ENCODE measurements around the gene ABCF1.

ABCF1 gene

DNA sequence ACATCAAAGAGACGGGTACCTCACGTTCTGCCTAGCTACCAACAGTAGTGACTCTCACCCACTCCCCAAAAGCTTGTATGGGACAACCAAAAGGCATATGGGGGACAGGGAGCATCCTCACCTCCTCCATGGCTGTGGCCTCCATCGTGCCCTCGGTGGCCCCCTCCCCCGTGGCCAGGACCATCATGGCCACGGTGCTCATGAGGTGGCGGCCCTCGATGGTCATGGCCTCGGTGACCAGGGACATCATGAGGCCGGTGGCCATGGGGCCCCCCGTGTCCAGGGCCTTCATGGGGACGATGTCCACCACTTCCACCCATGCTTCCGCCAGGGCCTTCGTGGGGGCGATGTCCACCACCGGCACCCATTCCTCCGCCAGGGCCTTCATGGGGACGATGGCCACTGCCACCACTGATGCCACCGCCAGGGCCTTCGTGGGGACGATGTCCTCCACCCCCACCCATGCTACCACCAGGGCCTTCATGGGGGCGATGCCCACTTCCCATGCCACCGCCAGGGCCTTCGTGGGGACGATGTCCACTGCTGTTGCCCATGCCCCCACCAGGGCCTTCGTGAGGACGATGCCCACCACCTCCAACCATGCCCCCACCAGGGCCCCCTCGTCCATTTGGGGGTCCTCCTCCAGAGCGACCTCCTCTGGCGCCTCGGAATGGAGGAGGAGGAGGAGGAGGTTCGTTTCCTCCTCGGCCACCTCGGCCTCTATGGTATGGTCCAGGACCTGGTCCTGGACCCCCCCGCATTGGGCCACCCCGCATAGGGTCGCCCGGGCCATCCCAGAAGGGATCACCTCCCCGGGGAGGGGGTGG lies 30.8 kb downstream of the ABCF1 start:
- H3K27ac Mint-ChIP-seq, result peak overlapping the region; percentile 65
- H3K27me3 Mint-ChIP-seq, result no peaks in the 10 kb centered on the region
- DNase-seq (no peak), ATAC-seq (no peak)
- H3K36me3 Mint-ChIP-seq (ENCODE audit: low read depth), result peaks cover 66% of the 10 kb centered on the region
- H3K9me3 Mint-ChIP-seq, result no peaks in the 10 kb centered on the region
- peaks cover 20% of the 10 kb centered on the region for H3K4me1 Mint-ChIP-seq
- H3K4me3 Mint-ChIP-seq, result no peak overlapping the region

DNA sequence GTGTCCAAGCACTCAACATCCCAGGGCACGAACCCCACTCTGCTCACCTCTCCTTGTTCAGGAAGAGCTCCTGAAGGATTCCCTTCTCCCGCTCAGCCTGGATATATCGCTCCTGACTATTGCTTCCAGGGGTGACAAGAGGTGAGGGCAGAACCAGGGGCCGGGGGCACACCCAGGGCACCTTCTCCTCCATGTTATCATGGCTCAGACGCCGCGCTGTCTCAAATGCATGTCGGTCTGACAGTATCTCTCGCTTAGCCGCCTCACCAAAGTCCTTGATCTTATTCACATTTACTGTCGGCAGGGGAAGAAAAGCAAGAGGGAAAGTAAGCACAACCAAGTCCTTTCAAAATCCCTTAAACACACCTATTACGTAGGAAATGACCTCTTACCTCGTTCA lies 32.7 kb downstream of the ABCF1 start:
- H3K4me3 Mint-ChIP-seq, result no peak overlapping the region
- no peak overlapping the region for H3K27ac Mint-ChIP-seq
- DNase-seq (no peak), ATAC-seq (no peak)
- peaks cover 28% of the 10 kb centered on the region for H3K4me1 Mint-ChIP-seq
- no peaks in the 10 kb centered on the region for H3K9me3 Mint-ChIP-seq
- H3K27me3 Mint-ChIP-seq, result no peaks in the 10 kb centered on the region
- peaks cover 79% of the 10 kb centered on the region for H3K36me3 Mint-ChIP-seq (ENCODE audit: low read depth)

DNA sequence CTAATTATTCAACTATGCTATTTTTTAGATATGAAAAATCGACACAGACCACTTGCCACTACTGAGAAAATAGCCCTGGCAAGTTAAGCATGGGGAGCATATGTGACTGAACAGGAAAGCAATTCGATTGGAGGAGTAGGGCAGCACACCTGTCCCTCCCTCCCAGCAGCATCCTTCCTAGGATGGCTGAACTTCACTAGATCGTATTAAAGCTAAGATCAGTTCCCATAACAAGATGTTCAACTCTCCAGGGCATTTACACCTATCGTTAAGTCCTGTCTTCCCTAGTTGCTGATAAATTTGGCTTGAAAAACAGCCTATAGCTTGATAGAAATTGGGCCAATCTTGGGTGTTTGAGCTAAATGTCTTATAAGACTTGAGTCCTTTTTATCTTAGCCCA lies 38.8 kb downstream of the ABCF1 start:
- Mint-ChIP-seq H3K9me3 (no peaks in the 10 kb centered on the region), H3K27ac (peak overlapping the region; percentile 38), H3K36me3 (ENCODE audit: low read depth) (peaks cover 90% of the 10 kb centered on the region), H3K4me1 (peaks cover 68% of the 10 kb centered on the region), H3K27me3 (no peaks in the 10 kb centered on the region), H3K4me3 (no peak overlapping the region)
- DNase-seq (no peak), ATAC-seq (no peak)

DNA sequence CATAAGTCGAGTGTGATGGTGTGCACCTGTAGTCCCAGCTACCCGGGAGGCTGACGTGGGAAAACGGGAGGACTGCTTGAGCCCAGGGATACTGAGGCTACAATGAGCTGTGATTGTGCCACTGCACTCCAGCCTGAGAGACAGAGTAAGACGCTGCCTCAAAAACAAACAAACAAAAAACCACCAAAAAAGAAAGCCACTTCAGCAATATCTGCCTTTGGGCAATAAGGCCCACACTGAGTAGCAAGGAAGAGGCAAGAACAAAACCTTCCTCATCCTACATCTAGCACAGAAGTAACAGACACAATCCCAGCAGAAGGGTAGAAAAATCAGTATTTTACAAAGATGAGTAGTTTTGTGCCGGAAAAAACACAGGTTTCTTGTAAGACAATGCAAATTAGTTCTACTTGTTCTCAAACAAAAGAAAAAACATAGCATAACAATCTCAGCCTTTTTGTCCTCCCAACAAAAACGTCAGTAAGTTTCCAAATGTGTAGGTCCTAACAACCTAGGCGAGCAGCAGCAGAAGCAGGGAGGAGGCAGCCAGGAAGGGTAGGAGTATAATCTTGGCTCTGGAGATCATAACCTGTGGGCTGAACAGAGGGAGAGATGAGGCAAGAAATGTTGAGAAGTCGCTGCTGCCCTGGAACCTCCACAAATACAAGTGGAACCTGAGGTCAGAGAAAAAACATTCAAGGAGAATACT lies 40.1 kb downstream of the ABCF1 start:
- Mint-ChIP-seq H3K36me3 (ENCODE audit: low read depth) (peaks cover 92% of the 10 kb centered on the region), H3K4me3 (peak overlapping the region; percentile 19), H3K4me1 (peaks cover 69% of the 10 kb centered on the region), H3K9me3 (no peaks in the 10 kb centered on the region), H3K27ac (peak overlapping the region; percentile 99), H3K27me3 (no peaks in the 10 kb centered on the region)
- no peak for DNase-seq
- ATAC-seq, result no peak

DNA sequence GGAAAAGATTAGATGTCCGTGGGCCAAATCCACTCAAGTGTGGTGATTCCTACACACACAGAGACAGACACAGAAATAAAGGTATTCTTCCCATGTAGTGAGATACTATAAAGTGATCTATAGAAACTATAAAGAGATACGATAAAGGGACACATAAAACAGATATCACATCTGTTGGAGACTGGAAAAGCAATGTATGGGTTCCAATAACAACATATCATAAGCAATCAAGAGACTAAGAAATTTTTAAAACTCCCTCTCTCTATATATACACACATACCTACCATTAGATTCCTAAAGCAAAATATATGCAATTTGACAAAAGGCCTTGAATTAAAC lies 40.6 kb downstream of the ABCF1 start:
- Mint-ChIP-seq H3K4me3 (peak overlapping the region; percentile 19), H3K4me1 (peaks cover 67% of the 10 kb centered on the region), H3K36me3 (ENCODE audit: low read depth) (peaks cover 92% of the 10 kb centered on the region), H3K9me3 (no peaks in the 10 kb centered on the region), H3K27ac (peak overlapping the region; percentile 99), H3K27me3 (no peaks in the 10 kb centered on the region)
- ATAC-seq (no peak), DNase-seq (no peak)

DNA sequence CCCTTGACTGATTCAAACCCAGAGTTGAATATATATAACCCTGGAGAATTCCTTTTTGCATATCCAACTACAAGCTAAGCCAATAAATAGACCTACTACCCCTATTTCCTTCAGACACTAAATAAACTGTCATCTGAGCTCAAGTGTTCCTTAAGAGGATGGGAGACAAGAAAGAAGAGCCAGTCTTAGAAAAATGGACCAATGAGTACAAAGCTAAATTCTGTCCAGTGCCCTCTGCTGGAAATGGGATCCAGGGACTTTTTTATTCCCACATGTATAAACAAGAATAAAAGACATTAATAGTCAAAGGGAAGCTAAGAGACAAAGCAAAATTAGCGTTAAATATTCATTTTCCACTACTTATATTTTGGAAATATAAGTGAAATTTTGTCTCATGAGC lies 41.0 kb downstream of the ABCF1 start:
- H3K27ac Mint-ChIP-seq, result peak overlapping the region; percentile 99
- DNase-seq, result no peak
- no peak overlapping the region for H3K4me3 Mint-ChIP-seq

DNA sequence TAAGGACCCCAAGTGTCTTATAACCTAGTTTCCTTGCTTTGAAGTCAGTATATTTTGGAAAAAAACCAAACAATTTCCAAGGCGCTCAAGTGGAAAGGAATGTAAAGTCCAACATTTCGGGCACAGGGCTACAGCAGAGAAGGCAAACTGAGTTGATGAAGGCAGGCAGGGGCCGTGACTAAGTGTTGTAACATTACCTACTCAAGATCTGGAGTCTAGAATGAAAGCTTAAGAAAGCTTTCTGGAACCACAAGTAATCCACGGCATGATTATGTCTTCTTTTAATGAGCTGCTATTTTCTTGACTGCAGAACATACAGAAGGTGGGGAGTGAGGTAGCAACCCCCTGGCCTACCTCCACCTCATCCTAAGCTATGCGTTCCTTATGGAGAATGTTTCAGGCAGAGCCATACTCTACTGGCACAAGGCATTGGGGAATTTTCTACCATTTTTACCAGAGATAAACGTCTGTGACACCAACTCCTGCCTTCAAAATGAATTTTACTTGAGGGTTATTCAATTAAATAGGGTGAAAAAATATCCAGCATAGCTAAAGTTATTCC lies 41.5 kb downstream of the ABCF1 start:
- Mint-ChIP-seq H3K4me3 (peak overlapping the region; percentile 98), H3K9me3 (no peaks in the 10 kb centered on the region), H3K27me3 (peaks cover 4% of the 10 kb centered on the region), H3K27ac (peak overlapping the region; percentile 99), H3K36me3 (ENCODE audit: low read depth) (peaks cover 89% of the 10 kb centered on the region), H3K4me1 (peaks cover 72% of the 10 kb centered on the region)
- ATAC-seq (no peak), DNase-seq (no peak)

More for the DNA sequence above, 41.0 kb downstream of the ABCF1 start:
- peaks cover 93% of the 10 kb centered on the region for H3K36me3 Mint-ChIP-seq (ENCODE audit: low read depth)
- no peak for ATAC-seq
- H3K9me3 Mint-ChIP-seq, result no peaks in the 10 kb centered on the region
- peaks cover 2% of the 10 kb centered on the region for H3K27me3 Mint-ChIP-seq
- peaks cover 71% of the 10 kb centered on the region for H3K4me1 Mint-ChIP-seq

DNA sequence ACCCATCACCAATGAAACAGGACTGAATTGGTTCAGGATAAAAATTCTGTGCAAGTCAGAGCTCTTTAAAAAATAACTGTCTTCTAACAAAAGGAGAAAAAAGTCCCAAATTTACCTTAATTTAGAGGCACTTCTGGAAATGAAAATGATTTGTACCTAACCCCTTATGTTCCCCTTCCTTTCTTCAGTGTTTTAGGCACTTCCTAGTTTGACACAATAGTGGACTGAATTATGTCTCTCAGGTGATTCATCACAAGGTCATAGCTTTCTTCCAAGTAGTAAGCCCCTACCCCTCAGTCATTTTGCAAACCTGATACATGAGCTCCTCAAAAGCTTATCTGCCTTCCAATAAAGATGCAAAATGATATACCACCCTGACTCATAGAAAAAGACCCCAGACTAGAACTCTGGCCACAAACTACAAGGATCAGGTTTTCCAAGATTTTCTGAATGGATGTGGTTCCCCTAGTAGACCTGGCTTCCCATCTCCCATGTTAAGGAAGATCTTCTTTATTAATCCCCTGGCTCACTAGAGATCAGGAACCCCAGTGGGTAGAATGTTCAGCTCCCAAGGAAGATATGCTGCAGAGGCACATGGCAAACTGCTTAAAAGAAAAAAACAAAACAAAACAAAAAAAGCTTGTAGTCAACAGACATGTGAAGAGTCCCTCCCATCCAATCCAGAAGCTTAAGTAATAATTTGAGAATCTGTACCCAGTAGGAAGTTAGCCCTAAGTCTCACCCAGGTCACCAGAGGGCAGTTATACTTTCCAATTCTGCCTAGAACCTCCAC lies 42.2 kb downstream of the ABCF1 start:
- Mint-ChIP-seq H3K27me3 (peaks cover 4% of the 10 kb centered on the region), H3K9me3 (no peaks in the 10 kb centered on the region), H3K27ac (peak overlapping the region; percentile 99), H3K36me3 (ENCODE audit: low read depth) (peaks cover 84% of the 10 kb centered on the region), H3K4me1 (peaks cover 70% of the 10 kb centered on the region), H3K4me3 (peak overlapping the region; percentile 98)
- no peak for DNase-seq
- no peak for ATAC-seq

DNA sequence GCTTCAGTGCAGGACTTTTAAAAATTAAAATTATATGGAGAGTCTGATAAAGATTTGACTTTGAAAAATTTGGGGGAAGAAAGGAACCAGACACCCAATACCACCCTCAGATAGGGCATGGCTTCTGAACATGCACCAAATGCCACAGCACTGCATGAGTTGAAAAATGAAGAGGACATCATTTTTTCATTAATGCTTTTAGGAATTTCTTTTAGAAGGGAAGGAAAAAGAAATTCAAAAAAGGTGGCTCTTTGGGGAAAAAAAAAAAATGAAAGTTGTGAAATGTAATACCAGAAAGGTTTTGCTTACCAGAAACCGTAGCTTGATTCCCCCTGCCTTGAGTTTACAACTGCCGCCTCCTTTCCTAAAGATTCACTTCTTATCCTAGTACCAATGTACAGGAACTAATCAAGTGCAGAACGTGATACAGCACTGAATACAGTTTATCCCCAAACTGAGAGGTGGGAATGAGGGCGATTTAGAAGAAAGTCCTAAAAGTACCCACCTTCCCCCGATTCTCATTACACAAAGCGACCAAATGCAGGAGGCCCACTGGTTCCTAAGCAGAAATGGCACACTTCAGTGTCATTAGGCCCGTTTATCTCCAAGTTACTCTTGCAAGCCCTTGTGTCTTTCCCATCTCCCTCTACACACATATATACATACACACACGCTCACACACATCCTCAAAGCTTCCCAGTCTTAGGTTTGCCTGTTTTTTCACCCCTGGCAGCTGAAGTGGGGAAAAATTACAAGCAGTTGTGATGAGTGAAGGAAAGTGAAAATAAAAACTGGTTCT lies 43.0 kb downstream of the ABCF1 start:
- no peak for ATAC-seq
- Mint-ChIP-seq H3K27ac (peak overlapping the region; percentile 99), H3K27me3 (peaks cover 4% of the 10 kb centered on the region), H3K4me1 (peaks cover 70% of the 10 kb centered on the region), H3K4me3 (peak overlapping the region; percentile 98), H3K9me3 (no peaks in the 10 kb centered on the region), H3K36me3 (ENCODE audit: low read depth) (peaks cover 83% of the 10 kb centered on the region)
- DNase-seq, result no peak

DNA sequence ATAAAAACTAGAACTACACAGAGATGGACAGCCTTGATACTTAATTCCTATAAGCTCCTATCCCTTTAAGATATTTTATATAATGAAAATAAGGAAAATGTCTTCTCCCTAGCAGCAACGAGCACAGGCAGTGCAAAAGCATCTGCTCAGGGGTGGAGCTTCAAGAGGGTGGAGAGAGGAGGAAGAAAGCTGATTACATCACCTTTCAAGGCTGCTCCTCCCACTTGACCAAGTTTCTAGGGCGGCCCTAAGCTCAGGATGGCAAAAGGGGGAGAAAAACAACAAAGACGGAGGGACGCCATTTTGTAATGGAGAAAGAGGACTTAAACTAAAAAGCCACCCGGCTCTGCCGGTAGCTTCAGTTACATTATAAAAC lies 43.6 kb downstream of the ABCF1 start:
- Mint-ChIP-seq H3K4me3 (peak overlapping the region; percentile 98), H3K4me1 (peaks cover 70% of the 10 kb centered on the region), H3K9me3 (no peaks in the 10 kb centered on the region), H3K27me3 (peaks cover 4% of the 10 kb centered on the region), H3K36me3 (ENCODE audit: low read depth) (peaks cover 83% of the 10 kb centered on the region), H3K27ac (peak overlapping the region; percentile 99)
- ATAC-seq, result peak; percentile 64
- DNase-seq, result peak; percentile 78

DNA sequence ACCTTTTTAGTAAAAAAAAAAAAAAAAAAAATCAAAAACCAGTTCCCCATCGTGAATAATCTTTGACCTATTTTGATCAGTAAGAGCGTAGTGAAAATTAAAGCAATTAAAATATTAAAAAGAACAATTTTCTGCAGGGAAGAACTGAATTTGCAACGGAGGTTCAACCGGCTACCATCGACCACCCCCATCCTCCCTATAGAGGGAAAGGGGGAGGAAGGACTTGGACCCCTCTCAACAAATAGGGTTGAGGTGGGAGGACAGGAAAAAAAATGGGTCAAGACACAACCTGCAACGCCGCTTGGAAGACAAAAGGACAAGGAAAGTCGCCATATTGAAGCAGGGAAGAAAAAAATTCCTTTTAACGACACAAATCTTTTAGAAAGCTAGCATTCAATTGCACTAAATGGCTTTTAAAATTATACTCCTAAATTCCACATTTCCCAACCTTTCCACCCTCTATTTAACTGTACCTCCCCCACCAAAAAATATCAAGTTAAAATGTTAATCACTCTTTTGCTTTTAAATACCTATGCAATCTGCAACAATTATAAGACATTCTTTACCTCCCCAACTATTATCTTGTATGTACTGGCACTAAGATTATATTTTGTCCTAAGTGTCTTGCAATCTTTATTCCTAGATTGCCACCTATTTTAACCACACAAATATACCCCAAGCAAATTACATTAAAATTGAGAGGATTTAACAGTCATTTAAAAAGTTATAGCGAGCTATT lies 44.1 kb downstream of the ABCF1 start:
- no peaks in the 10 kb centered on the region for H3K9me3 Mint-ChIP-seq
- DNase-seq (peak; percentile 35), ATAC-seq (no peak)
- peak overlapping the region; percentile 98 for H3K4me3 Mint-ChIP-seq
- peaks cover 78% of the 10 kb centered on the region for H3K36me3 Mint-ChIP-seq (ENCODE audit: low read depth)
- H3K27ac Mint-ChIP-seq, result peak overlapping the region; percentile 99
- peaks cover 4% of the 10 kb centered on the region for H3K27me3 Mint-ChIP-seq
- peaks cover 70% of the 10 kb centered on the region for H3K4me1 Mint-ChIP-seq

DNA sequence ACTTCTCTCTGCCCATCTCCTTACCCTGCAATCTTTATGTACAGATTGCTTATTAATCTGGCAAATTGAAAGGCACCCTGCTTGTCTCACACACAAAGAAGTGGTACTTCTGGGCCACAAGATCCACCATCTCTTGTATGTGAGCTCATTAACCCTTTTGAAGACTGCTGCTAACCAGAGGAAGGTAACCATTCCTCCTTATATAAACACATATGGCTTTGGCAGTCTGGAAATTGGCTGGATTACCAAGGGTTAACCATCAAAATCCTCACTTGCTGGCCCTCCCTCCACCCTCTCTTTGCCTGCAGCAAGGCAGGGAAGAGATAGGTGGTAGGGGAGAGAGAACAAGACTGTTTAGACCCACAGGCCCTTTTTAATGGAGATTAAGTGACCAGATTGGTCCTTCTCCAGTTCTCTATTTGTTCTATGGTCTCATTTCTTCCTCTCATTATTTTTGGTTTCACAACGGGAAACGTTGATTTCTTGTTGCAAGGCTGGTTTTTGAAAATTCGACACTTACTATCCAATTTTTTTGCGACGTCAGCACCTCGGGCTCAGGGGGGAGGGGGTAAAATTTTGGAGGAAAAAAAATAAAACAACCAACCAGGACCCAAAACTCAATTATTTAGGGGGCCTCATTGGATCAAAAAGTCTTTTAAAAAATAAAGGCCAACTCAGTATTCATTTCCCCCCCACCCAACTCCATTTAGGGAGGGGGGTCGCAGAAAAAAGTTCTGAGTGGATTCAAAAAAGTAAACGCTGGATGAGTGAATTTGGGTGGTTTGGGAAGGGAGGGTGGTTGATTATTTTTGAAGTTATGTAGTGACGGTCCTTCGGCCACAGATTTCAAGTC lies 44.9 kb downstream of the ABCF1 start:
- peaks cover 62% of the 10 kb centered on the region for H3K4me1 Mint-ChIP-seq
- peaks cover 78% of the 10 kb centered on the region for H3K36me3 Mint-ChIP-seq (ENCODE audit: low read depth)
- peak overlapping the region; percentile 98 for H3K4me3 Mint-ChIP-seq
- ATAC-seq (no peak), DNase-seq (no peak)
- peaks cover 4% of the 10 kb centered on the region for H3K27me3 Mint-ChIP-seq
- H3K9me3 Mint-ChIP-seq, result no peaks in the 10 kb centered on the region
- peak overlapping the region; percentile 99 for H3K27ac Mint-ChIP-seq

Data from activated naive CD8-positive, alpha-beta T cell treated with anti-CD3 and anti-CD28 coated beads, Interleukin-2, amount 50 U/mL, for 24 hours (primary cell).